ENCODE data around the gene WIF1.

DNA sequence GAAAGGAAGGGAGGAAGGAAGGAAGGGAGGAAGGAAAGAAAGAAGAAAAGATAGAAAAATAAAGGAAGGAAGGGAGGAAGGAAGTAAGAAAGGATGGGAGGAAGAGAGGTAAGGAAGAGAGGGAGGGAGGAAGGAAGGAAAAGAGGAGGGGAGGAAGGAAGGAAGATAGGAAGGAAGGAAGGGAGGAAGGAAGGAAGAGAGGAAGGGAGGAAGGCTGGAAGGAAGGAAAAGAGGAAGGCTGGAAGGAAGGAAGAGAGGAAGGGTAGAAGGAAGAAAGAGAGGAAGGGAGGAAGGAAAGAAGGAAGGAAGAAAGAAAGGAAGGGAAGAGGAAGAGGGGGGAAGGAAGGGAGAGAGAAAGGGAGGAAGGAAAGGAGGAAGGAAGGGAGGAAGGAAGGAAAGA lies 12.8 kb upstream of the WIF1 start:
- TF ChIP-seq CTCF (IDR thresholded peaks at IDR 0.05; ENCODE audit: low read depth, low read length, poor library complexity, severe bottlenecking): no peak
- no peak for TF ChIP-seq EZH2phosphoT487 (IDR thresholded peaks at IDR 0.05; ENCODE audit: borderline replicate concordance, low read length)

Measured in DOHH2 (cell line).